K562 (cell line): ENCODE measurements around the gene FGF12.

Experiments used
- CTCF ChIP-seq, 3 experiments: IDR thresholded peaks in 2 of 3; conservative IDR thresholded peaks in 1 of 3; 2 replicates each; pipeline ENCODE4 v1.5.1; 2011 to 2012; ENCODE audit warnings: low read length in 3 of 3, mild to moderate bottlenecking in 3 of 3, control low read depth in 2 of 3, improper control_type of control experiment in 1 of 3, inconsistent platforms in 1 of 3, low read depth in 1 of 3, mixed read lengths in 1 of 3, moderate library complexity in 1 of 3; ENCODE audit not compliant: insufficient read depth in 2 of 3
- MAFF ChIP-seq: IDR thresholded peaks from 2 replicates; pipeline ENCODE4 v1.6.1; 2012; ENCODE audit warnings: low read length, improper control_type of control experiment
- RBM17 ChIP-seq: fragments of 200-400 bp; formaldehyde crosslinking; IDR thresholded peaks from 2 replicates; pipeline ENCODE4 v1.6.1; 2017; ENCODE audit warnings: low read depth, mild to moderate bottlenecking, low read length, borderline replicate concordance
- RBM25 ChIP-seq: fragments of 200-400 bp; formaldehyde crosslinking; IDR thresholded peaks from 2 replicates; pipeline ENCODE4 v1.6.1; 2018; ENCODE audit warnings: low read length, low read depth, moderate library complexity; ENCODE audit not compliant: severe bottlenecking

GRCh38 chr3:192177383-192177782 lies 550.0 kb downstream of the FGF12 start:
- TF ChIP-seq CTCF (IDR thresholded peaks at IDR 0.05 in 2 of 3, conservative IDR thresholded peaks at IDR 0.05 in 1 of 3; ENCODE audit: insufficient read depth in 2 of 3, low read depth in 1 of 3, low read length in 3 of 3) (no peak), RBM17 (no peak), RBM25 (no peak), MAFF (no peak)
